Upper lobe of left lung (tissue), 6 donors: ENCODE results near the gene PRXL2A. TPM values are rescaled to one million over a fixed set of nuclear protein-coding genes. Genes with fewer than 3 reads are reported as not detected.
"Not testable (repeated sequence)": the region's sequence is repeated elsewhere in the genome, so short reads cannot be mapped to it uniquely, and the experiment has no call there.

Source experiments
- ATAC-seq, 2 donors: fragments of 200-7000 bp; cut with Tn5 transposase; one replicate each; pipeline ENCODE4 v1.9.1; 2022; ENCODE audit warnings: mild to moderate bottlenecking in 2 of 2, moderate library complexity in 2 of 2; ENCODE audit not compliant: low FRiP score in 2 of 2
- DNase-seq, 2 donors: peaks; one replicate each; pipeline ENCODE4 v3.0.0-alpha.2; 2019 to 2020
- H3K27ac ChIP-seq, 4 donors: fragments of 200-600 bp; sonication (generic); one replicate each; pipeline ENCODE4 v1.5.1; 2016 to 2019
- H3K27me3 ChIP-seq, 4 donors: fragments of 200-600 bp; sonication (generic); one replicate each; pipeline ENCODE4 v1.5.1; 2017 to 2019
- H3K36me3 ChIP-seq, 4 donors: fragments of 200-600 bp; sonication (generic); one replicate each; pipeline ENCODE4 v1.5.1; 2016 to 2019
- H3K4me1 ChIP-seq, 4 donors: fragments of 200-600 bp; sonication (generic); one replicate each; pipeline ENCODE4 v1.5.1; 2018 to 2019
- H3K4me3 ChIP-seq, 4 donors: fragments of 200-600 bp; sonication (generic); one replicate each; pipeline ENCODE4 v1.5.1; 2017 to 2019; ENCODE audit warnings: mild to moderate bottlenecking in 2 of 4, moderate library complexity in 1 of 4
- H3K9me3 ChIP-seq, 4 donors: fragments of 200-600 bp; sonication (generic); one replicate each; pipeline ENCODE4 v1.5.1; 2018 to 2019
- EP300 ChIP-seq, 4 donors: sonication (generic); formaldehyde crosslinking; IDR thresholded peaks; one replicate each; pipeline ENCODE4 v1.5.1; 2017; ENCODE audit warnings: antibody characterized with exemption in 4 of 4, control low read depth in 2 of 4
- POLR2A ChIP-seq, 4 donors: fragments of 450-650 bp; IDR thresholded peaks; one replicate each; pipeline ENCODE4 v1.5.1; 2016 to 2017; ENCODE audit warnings: antibody characterized with exemption in 4 of 4, mild to moderate bottlenecking in 2 of 4
- POLR2AphosphoS5 ChIP-seq, 2 donors: sonication (generic); formaldehyde crosslinking; IDR thresholded peaks; one replicate each; pipeline ENCODE4 v1.5.1; 2017; ENCODE audit warnings: antibody characterized with exemption in 2 of 2
- WGBS, 2 donors: methylation state at CpG; one replicate each; pipeline ENCODE4 v1.1.5; 2017 to 2018; 5-methylcytosine and 5-hydroxymethylcytosine counted together
- total RNA-seq, 6 donors: library from RNA; depleted of rRNA in 4 of 6; stranded (reverse); fragments of >200 nt in 4 of 6; gene quantifications; one replicate each; pipeline versions ENCODE4 v1.1.0 to v1.2.1, GENCODE V29; 2016 to 2021
- TF ChIP-seq, protein P1 (sequence below), 6 experiments: fragments of 450-650 bp in 4 of 6; fragments of 200-600 bp in 2 of 6; sonication (generic) in 2 of 6; IDR thresholded peaks; one replicate each; pipeline ENCODE4 v1.5.1; 2016 to 2019; ENCODE audit warnings: antibody characterized with exemption in 6 of 6
- donor health status: DM: no; HTN: no; CAD: no; lungs with moderate emphysema.
- donor health status: DM: no; HTN: yes; CAD: no; lungs with severe emphysema.

Gene PRXL2A, protein sequence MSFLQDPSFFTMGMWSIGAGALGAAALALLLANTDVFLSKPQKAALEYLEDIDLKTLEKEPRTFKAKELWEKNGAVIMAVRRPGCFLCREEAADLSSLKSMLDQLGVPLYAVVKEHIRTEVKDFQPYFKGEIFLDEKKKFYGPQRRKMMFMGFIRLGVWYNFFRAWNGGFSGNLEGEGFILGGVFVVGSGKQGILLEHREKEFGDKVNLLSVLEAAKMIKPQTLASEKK
- total RNA-seq, result 10 to 100 TPM; 19.9 to 46.0 (median 33.2) TPM

DNA sequence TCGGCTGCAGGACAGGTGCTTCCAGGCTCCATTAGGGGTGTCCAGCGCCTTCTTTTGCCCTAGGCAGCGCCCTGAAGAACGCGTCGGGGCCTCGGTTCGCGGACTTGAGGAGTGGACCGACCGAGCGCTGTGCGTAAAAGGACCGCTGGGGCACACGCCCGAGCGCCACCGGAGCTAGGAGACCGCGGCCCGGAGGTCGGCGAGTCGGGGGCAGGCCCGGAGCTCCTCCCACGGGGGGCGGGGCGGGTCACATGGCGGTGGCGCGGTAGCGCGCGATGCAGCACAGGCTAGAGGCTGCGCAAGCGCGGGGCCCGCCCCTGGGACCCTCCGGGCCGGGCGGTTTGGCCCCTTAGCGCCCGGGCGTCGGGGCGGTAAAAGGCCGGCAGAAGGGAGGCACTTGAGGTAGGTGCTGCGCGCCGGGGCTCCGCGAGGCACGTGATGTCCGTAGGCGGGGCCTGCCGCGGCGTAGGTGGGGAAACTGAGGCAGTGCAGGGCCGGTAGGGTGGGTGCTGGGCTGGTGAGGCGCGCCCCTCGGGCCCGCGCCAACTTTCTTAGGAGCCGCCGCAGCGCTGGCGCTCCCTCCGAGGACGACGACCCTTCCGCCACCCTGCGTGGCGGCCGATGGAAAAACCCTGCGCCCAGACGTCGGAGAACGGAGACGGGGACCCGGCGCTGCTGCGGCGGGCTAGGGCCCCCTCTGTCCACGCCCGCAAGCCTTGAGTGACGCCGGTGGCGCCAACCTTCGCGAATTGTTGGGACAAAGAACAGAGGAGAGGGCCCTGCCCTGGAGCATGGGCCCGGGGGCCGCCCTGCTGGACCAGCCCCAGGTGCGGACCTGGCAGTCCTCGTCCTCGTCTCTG is at the start of gene PRXL2A:
Gene PRXL2A (plus strand): TSS at position 310 of the 860 bp plus-strand sequence. CDS start 11,917 bp downstream, outside the sequence.
- Histone ChIP-seq H3K27me3 (no peaks in the 10 kb centered on the region), H3K27ac (peak within 1 kb of the TSS; percentile 19 to 84 (median 46)), H3K9me3 (no peaks in the 10 kb centered on the region), H3K4me3 (peak within 1 kb of the TSS; percentile 29 to 87 (median 77)), H3K36me3 (no peaks in the 10 kb centered on the region), H3K4me1 (peaks cover 10 to 30% (median 15%) of the 10 kb centered on the region in 4 donors)
- TF ChIP-seq EP300 (IDR thresholded peaks at IDR 0.05) (no peak), POLR2A (IDR thresholded peaks at IDR 0.05) (peak in 3 of 4 donors; percentile 30 to 65 (median 65)), POLR2AphosphoS5 (IDR thresholded peaks at IDR 0.05) (peak in 1 of 2 donors; percentile 67)
- TF ChIP-seq, protein P1, sequence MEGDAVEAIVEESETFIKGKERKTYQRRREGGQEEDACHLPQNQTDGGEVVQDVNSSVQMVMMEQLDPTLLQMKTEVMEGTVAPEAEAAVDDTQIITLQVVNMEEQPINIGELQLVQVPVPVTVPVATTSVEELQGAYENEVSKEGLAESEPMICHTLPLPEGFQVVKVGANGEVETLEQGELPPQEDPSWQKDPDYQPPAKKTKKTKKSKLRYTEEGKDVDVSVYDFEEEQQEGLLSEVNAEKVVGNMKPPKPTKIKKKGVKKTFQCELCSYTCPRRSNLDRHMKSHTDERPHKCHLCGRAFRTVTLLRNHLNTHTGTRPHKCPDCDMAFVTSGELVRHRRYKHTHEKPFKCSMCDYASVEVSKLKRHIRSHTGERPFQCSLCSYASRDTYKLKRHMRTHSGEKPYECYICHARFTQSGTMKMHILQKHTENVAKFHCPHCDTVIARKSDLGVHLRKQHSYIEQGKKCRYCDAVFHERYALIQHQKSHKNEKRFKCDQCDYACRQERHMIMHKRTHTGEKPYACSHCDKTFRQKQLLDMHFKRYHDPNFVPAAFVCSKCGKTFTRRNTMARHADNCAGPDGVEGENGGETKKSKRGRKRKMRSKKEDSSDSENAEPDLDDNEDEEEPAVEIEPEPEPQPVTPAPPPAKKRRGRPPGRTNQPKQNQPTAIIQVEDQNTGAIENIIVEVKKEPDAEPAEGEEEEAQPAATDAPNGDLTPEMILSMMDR (IDR thresholded peaks at IDR 0.05), result peak in 3 of 6 experiments; percentile 15 to 19 (median 18)
- 2% methylated on average over 38 to 48 of the region's 96 CpGs for WGBS, 2 donors
- ATAC-seq, result peak; percentile 92 to 95
- peak; percentile 89 to 98 for DNase-seq

DNA sequence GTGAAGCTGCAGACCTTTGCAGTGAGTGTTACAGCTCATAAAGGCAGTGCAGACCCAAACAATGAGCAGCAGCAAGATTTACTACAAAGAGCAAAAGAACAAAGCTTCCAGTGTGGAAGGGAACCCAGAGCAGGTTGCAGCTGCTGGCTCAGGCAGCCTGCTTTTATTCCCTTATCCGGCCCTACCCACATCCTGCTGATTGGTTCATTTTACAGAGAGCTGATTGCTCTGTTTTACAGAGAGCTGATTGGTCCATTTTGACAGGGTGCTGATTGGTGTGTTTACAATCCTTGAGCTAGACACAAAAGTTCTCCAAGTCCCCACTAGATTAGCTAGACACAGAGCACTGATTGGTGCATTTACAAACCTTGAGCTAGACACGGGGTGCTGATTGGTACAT is 49.4 kb upstream of the PRXL2A start:
- 33 to 61% methylated on average over 2 of the region's 2 CpGs for WGBS, 2 donors
- Histone ChIP-seq H3K4me1 (peaks cover 7 to 17% (median 12%) of the 10 kb centered on the region in 4 donors), H3K27me3 (peaks cover 0 to 13% (median 3%) of the 10 kb centered on the region in 4 donors)
- H3K4me3 ChIP-seq, H3K27ac ChIP-seq, DNase-seq, H3K9me3 ChIP-seq, ATAC-seq, H3K36me3 ChIP-seq: not testable (repeated sequence)

DNA sequence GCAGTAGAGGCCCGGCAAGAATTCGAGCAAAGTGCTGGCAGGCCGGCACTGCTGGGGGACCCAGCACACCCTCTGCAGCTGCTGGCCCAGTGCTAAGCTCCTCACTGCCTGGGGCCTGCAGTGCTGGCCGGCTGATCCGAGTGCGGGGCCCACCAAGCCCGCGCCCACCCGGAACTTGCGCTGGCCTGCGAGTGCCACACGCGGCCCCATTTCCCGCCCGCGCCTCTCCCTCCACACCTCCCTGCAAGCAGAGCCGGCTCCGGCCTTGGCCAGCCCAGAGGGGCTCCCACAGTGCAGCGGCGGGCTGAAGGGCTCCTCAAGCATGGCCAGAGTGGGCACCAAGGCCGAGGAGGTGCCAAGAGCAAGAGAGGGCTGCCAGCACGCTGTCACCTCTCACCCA is 48.7 kb upstream of the PRXL2A start:
- Histone ChIP-seq H3K27ac (no peak overlapping the region), H3K4me3 (no peak overlapping the region), H3K9me3 (no peaks in the 10 kb centered on the region), H3K4me1 (peaks cover 7 to 17% (median 12%) of the 10 kb centered on the region in 4 donors), H3K36me3 (no peaks in the 10 kb centered on the region), H3K27me3 (peaks cover 0 to 13% (median 3%) of the 10 kb centered on the region in 4 donors)
- DNase-seq (peak in 1 of 2 donors; percentile 81), ATAC-seq (no peak)
- TF ChIP-seq, protein P1 (IDR thresholded peaks at IDR 0.05), result no peak
- TF ChIP-seq EP300 (IDR thresholded peaks at IDR 0.05) (no peak), POLR2A (IDR thresholded peaks at IDR 0.05) (no peak), POLR2AphosphoS5 (IDR thresholded peaks at IDR 0.05) (no peak)
- 85 to 95% methylated on average over 8 to 22 of the region's 22 CpGs for WGBS, 2 donors

DNA sequence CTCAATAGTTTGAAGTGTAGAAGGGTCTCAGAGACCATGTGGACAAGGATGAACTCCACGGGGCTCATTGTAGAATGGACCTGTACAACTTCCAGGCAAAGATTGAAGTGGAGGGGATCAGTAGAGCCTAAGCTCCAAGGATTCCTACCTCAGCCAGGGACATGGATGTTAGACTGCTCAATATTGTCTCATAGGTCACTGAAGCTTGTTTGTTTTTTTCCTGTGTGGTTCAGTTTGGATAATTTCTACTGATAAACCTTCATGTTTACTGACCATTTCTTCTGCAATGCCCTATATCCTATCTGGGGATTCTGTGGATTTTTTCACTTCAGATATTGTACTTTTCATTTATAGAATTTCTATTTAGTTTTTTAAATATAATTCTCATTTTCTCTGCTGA is 42.8 kb upstream of the PRXL2A start:
- 0 to 48% methylated on average over 1 of the region's 1 CpG for WGBS, 2 donors

More for the DNA sequence above, 42.8 kb upstream of the PRXL2A start:
- Histone ChIP-seq H3K9me3 (peaks cover 5 to 24% (median 13%) of the 10 kb centered on the region in 4 donors), H3K36me3 (no peaks in the 10 kb centered on the region), H3K4me3 (no peak overlapping the region), H3K4me1 (no peaks in the 10 kb centered on the region), H3K27me3 (no peaks in the 10 kb centered on the region), H3K27ac (no peak overlapping the region)
- ATAC-seq (no peak), DNase-seq (no peak)
- no peak for TF ChIP-seq EP300 (IDR thresholded peaks at IDR 0.05)
- TF ChIP-seq POLR2AphosphoS5 (IDR thresholded peaks at IDR 0.05), result no peak
- TF ChIP-seq POLR2A (IDR thresholded peaks at IDR 0.05), result no peak
- TF ChIP-seq, protein P1 (IDR thresholded peaks at IDR 0.05), result no peak
